ENCODE data around the gene YJEFN3. TPM values are rescaled to one million over a fixed set of nuclear protein-coding genes. Genes with fewer than 3 reads are reported as not detected.

YJEFN3 gene
- polyA plus RNA-seq, 2 of the 4 experiments (the other 2 are of a cell fraction): 3.2 to 7.2 TPM

DNA sequence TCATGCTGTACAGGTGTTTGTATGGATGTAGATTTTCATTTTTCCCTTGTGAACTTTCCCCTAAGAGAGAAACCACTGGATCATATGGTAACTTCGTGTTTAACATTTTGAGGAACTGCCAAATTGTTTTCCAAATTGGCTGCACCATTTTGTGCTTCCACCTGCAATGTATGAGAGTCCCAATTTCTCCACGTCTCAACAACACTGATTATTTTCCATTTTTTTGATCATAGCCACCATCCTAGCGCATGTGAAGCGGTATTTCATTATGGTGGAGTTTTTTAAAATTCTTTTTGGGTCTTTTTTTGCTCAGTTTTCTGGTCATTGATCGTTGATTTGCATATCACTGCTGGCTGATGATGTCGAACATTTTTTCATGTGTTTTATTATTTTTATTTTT is 7.7 kb upstream of the YJEFN3 start:
- FAIRE-seq: no peak
- H3K27ac ChIP-seq: no peak overlapping the region

DNA sequence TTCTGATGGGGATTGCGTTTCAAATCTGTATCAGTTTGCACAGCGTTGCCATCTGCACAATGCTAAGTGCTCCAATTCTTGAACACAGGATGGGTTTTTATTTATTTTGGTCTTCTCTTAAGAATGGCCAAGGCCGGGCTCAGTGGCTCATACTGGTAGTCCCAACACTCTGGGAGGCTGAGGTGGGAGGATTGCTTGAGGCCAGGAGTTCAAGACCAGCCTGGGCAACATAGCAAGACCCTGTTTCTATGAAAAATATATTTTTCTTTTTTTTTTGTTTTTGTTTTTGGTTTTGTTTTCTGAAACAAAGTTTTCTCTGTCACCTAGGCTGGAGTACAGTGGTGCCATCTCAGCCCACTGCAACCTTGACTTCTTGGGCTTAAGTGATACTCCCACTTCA is 5.5 kb upstream of the YJEFN3 start:
- ChIA-PET CTCF (interaction anchor here (0.8 to 0.9 kb wide), 2 partner anchors 9 to 121 kb away, joined by 3 to 4 read pairs; partner anchors contain the start of gene GMIP), POLR2A (no interaction called here)
- no peaks in the 10 kb centered on the region for H3K9me3 ChIP-seq
- ATAC-seq: no peak
- H3K27ac ChIP-seq: no peak overlapping the region
- H3K4me3 ChIP-seq: no peak overlapping the region
- TF ChIP-seq HDAC2 (IDR thresholded peaks at IDR 0.05) (no peak), MAFK (IDR thresholded peaks at IDR 0.05; ENCODE audit: partially characterized antibody) (no peak), PHF8 (IDR thresholded peaks at IDR 0.05; ENCODE audit: borderline replicate concordance, low read depth) (no peak)
- no peak overlapping the region for H3K4me2 ChIP-seq
- no peaks in the 10 kb centered on the region for H3K4me1 ChIP-seq
- no peak for DNase-seq (ENCODE audit: low read depth in 1 of 2, low spot score in 1 of 2)
- FAIRE-seq: no peak
- WGBS (ENCODE audit: missing lambda C conversion rate): 88% methylated on average over 3 of the region's 3 CpGs

More for the DNA sequence above, 7.7 kb upstream of the YJEFN3 start:
- CTCF ChIA-PET: no interaction called here
- 82% methylated on average over 6 of the region's 6 CpGs for WGBS (ENCODE audit: missing lambda C conversion rate)
- H3K4me1 ChIP-seq: peaks cover 5% of the 10 kb centered on the region; the same call in 2 of the 3 replicates
- no peak for TF ChIP-seq HOXB13 (CRISPR knock-in tag; IDR thresholded peaks at IDR 0.05; ENCODE audit: low read depth)
- TF ChIP-seq ESRRA (IDR thresholded peaks at IDR 0.05; ENCODE audit: borderline replicate concordance, low read length): no peak
- TF ChIP-seq POLR2AphosphoS2 (conservative IDR thresholded peaks at IDR 0.05; ENCODE audit: low read length): no peak
- TF ChIP-seq, protein P1, sequence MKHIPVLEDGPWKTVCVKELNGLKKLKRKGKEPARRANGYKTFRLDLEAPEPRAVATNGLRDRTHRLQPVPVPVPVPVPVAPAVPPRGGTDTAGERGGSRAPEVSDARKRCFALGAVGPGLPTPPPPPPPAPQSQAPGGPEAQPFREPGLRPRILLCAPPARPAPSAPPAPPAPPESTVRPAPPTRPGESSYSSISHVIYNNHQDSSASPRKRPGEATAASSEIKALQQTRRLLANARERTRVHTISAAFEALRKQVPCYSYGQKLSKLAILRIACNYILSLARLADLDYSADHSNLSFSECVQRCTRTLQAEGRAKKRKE (CRISPR knock-in tag; IDR thresholded peaks at IDR 0.05; ENCODE audit: low read depth): no peak
- TF ChIP-seq EHF (CRISPR knock-in tag; IDR thresholded peaks at IDR 0.05): no peak
- no peak for TF ChIP-seq RARB (CRISPR knock-in tag; IDR thresholded peaks at IDR 0.05)
- TF ChIP-seq ZNF302 (CRISPR knock-in tag; IDR thresholded peaks at IDR 0.05): no peak
- H3K4me2 ChIP-seq: no peak overlapping the region
- ATAC-seq (no peak), DNase-seq (ENCODE audit: low read depth in 1 of 2, low spot score in 1 of 2) (no peak)
- no peak overlapping the region for H3K4me3 ChIP-seq
- POLR2A ChIA-PET: no interaction called here
- H3K9me3 ChIP-seq: no peaks in the 10 kb centered on the region

DNA sequence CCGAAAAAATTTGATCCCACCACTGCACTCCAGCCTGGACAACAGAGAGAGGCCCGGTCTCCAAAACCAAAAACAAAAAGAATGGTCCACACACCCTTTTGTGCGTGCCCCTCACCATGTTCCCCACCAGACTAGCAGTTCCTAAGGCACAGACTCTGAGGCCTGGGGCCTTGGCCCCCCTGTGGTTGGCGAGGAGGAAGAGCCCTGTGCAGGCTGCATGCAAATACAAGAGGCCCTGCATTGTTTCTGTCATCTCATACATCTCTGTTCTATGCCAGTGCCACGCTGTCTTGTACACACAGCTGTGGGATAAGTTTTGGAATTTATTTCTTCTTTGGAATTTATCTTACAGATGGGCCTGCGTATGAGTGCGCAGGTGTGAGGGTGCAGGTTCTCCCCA is 4.7 kb upstream of the YJEFN3 start:
- 83% methylated on average over 6 of the region's 7 CpGs for WGBS (ENCODE audit: missing lambda C conversion rate)
- no peak overlapping the region for H3K27ac ChIP-seq
- no peak overlapping the region for H3K4me3 ChIP-seq
- ChIA-PET CTCF (interaction anchor here (0.6 kb wide), 1 partner anchor 88 kb away, joined by 4 read pairs; no protein-coding TSS in a partner anchor), POLR2A (no interaction called here)
- ATAC-seq (no peak), FAIRE-seq (no peak), DNase-seq (ENCODE audit: low read depth in 1 of 2, low spot score in 1 of 2) (no peak)
- no peaks in the 10 kb centered on the region for H3K9me3 ChIP-seq
- TF ChIP-seq, protein P2, sequence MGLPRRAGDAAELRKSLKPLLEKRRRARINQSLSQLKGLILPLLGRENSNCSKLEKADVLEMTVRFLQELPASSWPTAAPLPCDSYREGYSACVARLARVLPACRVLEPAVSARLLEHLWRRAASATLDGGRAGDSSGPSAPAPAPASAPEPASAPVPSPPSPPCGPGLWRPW (IDR thresholded peaks at IDR 0.05): no peak
- TF ChIP-seq TFCP2L1 (CRISPR knock-in tag; IDR thresholded peaks at IDR 0.05) (no peak), ZNF302 (CRISPR knock-in tag; IDR thresholded peaks at IDR 0.05) (no peak), RFX5 (IDR thresholded peaks at IDR 0.05) (no peak), ZC3H11A (IDR thresholded peaks at IDR 0.05) (no peak), POLR2A (IDR thresholded peaks at IDR 0.05; ENCODE audit: low read length) (no peak), KDM5A (IDR thresholded peaks at IDR 0.05) (no peak), ZSCAN20 (CRISPR knock-in tag; IDR thresholded peaks at IDR 0.05) (no peak), CBX8 (IDR thresholded peaks at IDR 0.05) (no peak), BHLHE40 (IDR thresholded peaks at IDR 0.05; ENCODE audit: low read depth, low read length) (no peak), HOXB5 (CRISPR knock-in tag; IDR thresholded peaks at IDR 0.05) (no peak), JUN (IDR thresholded peaks at IDR 0.05) (no peak), GATA3 (IDR thresholded peaks at IDR 0.05; ENCODE audit: borderline replicate concordance) (no peak), EHMT2 (IDR thresholded peaks at IDR 0.05; ENCODE audit: low read depth) (no peak)
- TF ChIP-seq, protein P3, sequence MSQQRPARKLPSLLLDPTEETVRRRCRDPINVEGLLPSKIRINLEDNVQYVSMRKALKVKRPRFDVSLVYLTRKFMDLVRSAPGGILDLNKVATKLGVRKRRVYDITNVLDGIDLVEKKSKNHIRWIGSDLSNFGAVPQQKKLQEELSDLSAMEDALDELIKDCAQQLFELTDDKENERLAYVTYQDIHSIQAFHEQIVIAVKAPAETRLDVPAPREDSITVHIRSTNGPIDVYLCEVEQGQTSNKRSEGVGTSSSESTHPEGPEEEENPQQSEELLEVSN (IDR thresholded peaks at IDR 0.05; ENCODE audit: borderline replicate concordance, low read depth): no peak
- TF ChIP-seq, protein P4, sequence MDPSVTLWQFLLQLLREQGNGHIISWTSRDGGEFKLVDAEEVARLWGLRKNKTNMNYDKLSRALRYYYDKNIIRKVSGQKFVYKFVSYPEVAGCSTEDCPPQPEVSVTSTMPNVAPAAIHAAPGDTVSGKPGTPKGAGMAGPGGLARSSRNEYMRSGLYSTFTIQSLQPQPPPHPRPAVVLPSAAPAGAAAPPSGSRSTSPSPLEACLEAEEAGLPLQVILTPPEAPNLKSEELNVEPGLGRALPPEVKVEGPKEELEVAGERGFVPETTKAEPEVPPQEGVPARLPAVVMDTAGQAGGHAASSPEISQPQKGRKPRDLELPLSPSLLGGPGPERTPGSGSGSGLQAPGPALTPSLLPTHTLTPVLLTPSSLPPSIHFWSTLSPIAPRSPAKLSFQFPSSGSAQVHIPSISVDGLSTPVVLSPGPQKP (IDR thresholded peaks at IDR 0.05; ENCODE audit: low read depth, low read length): no peak
- TF ChIP-seq, protein P5, sequence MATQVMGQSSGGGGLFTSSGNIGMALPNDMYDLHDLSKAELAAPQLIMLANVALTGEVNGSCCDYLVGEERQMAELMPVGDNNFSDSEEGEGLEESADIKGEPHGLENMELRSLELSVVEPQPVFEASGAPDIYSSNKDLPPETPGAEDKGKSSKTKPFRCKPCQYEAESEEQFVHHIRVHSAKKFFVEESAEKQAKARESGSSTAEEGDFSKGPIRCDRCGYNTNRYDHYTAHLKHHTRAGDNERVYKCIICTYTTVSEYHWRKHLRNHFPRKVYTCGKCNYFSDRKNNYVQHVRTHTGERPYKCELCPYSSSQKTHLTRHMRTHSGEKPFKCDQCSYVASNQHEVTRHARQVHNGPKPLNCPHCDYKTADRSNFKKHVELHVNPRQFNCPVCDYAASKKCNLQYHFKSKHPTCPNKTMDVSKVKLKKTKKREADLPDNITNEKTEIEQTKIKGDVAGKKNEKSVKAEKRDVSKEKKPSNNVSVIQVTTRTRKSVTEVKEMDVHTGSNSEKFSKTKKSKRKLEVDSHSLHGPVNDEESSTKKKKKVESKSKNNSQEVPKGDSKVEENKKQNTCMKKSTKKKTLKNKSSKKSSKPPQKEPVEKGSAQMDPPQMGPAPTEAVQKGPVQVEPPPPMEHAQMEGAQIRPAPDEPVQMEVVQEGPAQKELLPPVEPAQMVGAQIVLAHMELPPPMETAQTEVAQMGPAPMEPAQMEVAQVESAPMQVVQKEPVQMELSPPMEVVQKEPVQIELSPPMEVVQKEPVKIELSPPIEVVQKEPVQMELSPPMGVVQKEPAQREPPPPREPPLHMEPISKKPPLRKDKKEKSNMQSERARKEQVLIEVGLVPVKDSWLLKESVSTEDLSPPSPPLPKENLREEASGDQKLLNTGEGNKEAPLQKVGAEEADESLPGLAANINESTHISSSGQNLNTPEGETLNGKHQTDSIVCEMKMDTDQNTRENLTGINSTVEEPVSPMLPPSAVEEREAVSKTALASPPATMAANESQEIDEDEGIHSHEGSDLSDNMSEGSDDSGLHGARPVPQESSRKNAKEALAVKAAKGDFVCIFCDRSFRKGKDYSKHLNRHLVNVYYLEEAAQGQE (IDR thresholded peaks at IDR 0.05): no peak
- no peaks in the 10 kb centered on the region for H3K4me1 ChIP-seq
- no peak overlapping the region for H3K4me2 ChIP-seq

Data from A549 (cell line).